GM12878 (cell line): ENCODE results near the gene HIVEP3. TPM values are rescaled to one million over a fixed set of nuclear protein-coding genes. Genes with fewer than 3 reads are reported as not detected.

ENCODE experiments used
- ATAC-seq: fragments of 200-7000 bp; cut with Tn5 transposase; 3 replicates; pipeline ENCODE4 v1.9.1; 2020; ENCODE audit warnings: mild to moderate bottlenecking, moderate library complexity
- BruUV-seq: library from RNA; stranded (reverse); fragments of 400-500 nt; replicated peaks from 2 replicates; lab custom pipeline; 2021; lab: Mats Ljungman, UMichigan
- CTCF ChIA-PET: fragments of 300-600 bp; sonication (Branson Sonifier 250); formaldehyde crosslinking; extraction: SDS; loops from one replicate; lab custom pipeline; 2021; ENCODE audit warnings: inconsistent platforms; lab: Yijun Ruan, JAX
- POLR2A ChIA-PET: fragments of 350-600 bp; formaldehyde crosslinking; extraction: SDS; loops from one replicate; lab custom pipeline; 2021; ENCODE audit warnings: inconsistent platforms; lab: Charles Lee
- RAD21 ChIA-PET: fragments of 300-600 bp; sonication (Branson Sonifier 250); formaldehyde crosslinking; loops from one replicate; lab custom pipeline; 2023; ENCODE audit warnings: antibody characterized with exemption; ENCODE audit not compliant: unreplicated experiment; lab: Charles Lee
- SMC1A ChIA-PET: fragments of 300-600 bp; sonication (Branson Sonifier 250); formaldehyde crosslinking; loops from one replicate; lab custom pipeline; 2023; ENCODE audit not compliant: unreplicated experiment, uncharacterized antibody; lab: Charles Lee
- DNase-seq: peaks from one replicate; pipeline ENCODE4 v3.0.0-alpha.2; 2011; ENCODE audit warnings: low read depth, low spot score
- FAIRE-seq: peaks from 3 replicates; lab custom pipeline; 2011; peaks lifted over from hg19 to GRCh38; lab: Jason Lieb, UNC
- H2AFZ ChIP-seq: 2 replicates; pipeline ENCODE4 v1.6.0; 2011; ENCODE audit warnings: low read depth, low read length, control low read depth; ENCODE audit not compliant: control insufficient read depth
- H3K27ac ChIP-seq: 2 replicates; pipeline ENCODE4 v1.5.1; 2011; ENCODE audit warnings: control low read depth; ENCODE audit not compliant: control insufficient read depth, insufficient read depth
- H3K27me3 ChIP-seq, 2 experiments: replicated peaks in 1 of 2; 2 replicates each; pipeline versions ENCODE4 v1.6.0 to v1.6.1; 2011; ENCODE audit warnings: low read length in 1 of 2; ENCODE audit not compliant: control insufficient read depth in 2 of 2, insufficient read depth in 2 of 2
- H3K36me3 ChIP-seq, 2 experiments: 2 replicates each; pipeline ENCODE4 v1.5.1; 2011; ENCODE audit warnings: low read length in 1 of 2; ENCODE audit not compliant: control insufficient read depth in 2 of 2, insufficient read depth in 2 of 2
- H3K4me1 ChIP-seq: 2 replicates; pipeline ENCODE4 v1.6.1; 2011; ENCODE audit warnings: mild to moderate bottlenecking, low read length, moderate library complexity, mixed read lengths; ENCODE audit not compliant: control insufficient read depth, insufficient read depth
- H3K4me2 ChIP-seq: 2 replicates; pipeline ENCODE4 v1.6.0; 2011; ENCODE audit warnings: control low read depth; ENCODE audit not compliant: control insufficient read depth, insufficient read depth
- H3K4me3 ChIP-seq: fragments of 200-600 bp; sonication (generic); 2 replicates; pipeline ENCODE4 v1.5.1; 2016
- H3K79me2 ChIP-seq: 2 replicates; pipeline ENCODE4 v1.6.0; 2011; ENCODE audit warnings: low read length; ENCODE audit not compliant: control insufficient read depth, insufficient read depth
- H3K9ac ChIP-seq: 2 replicates; pipeline ENCODE4 v1.8.0; 2011; ENCODE audit warnings: low read length, control low read depth, mixed read lengths; ENCODE audit not compliant: control insufficient read depth, insufficient read depth
- H3K9me3 ChIP-seq: replicated peaks from 3 replicates; pipeline ENCODE4 v1.5.1; 2011; ENCODE audit warnings: mild to moderate bottlenecking, low read length; ENCODE audit not compliant: control insufficient read depth, insufficient read depth
- H4K20me1 ChIP-seq: 2 replicates; pipeline ENCODE4 v1.6.0; 2011; ENCODE audit not compliant: control insufficient read depth, insufficient read depth
- CUX1 ChIP-seq: IDR thresholded peaks from 2 replicates; pipeline ENCODE4 v1.6.1; 2012; ENCODE audit warnings: improper control_type of control experiment, low read depth, low read length; ENCODE audit not compliant: insufficient replicate concordance
- FOXM1 ChIP-seq: IDR thresholded peaks from 2 replicates; pipeline ENCODE4 v1.6.1; 2012; ENCODE audit warnings: low read depth, mild to moderate bottlenecking, inconsistent platforms, low read length, moderate library complexity
- MTA3 ChIP-seq: IDR thresholded peaks from 2 replicates; pipeline ENCODE4 v1.6.1; 2012; ENCODE audit warnings: low read length, inconsistent platforms, borderline replicate concordance
- PAX5 ChIP-seq: IDR thresholded peaks from 2 replicates; pipeline ENCODE4 v1.6.1; 2011; ENCODE audit warnings: low read depth, low read length, borderline replicate concordance
- SMAD5 ChIP-seq: IDR thresholded peaks from 2 replicates; pipeline ENCODE4 v1.6.1; 2016; ENCODE audit warnings: antibody characterized with exemption, low read depth
- SMARCA5 ChIP-seq: fragments of 450-650 bp; IDR thresholded peaks from 2 replicates; pipeline ENCODE4 v1.6.1; 2017; ENCODE audit warnings: mild to moderate bottlenecking
- WGBS: methylation state at CpG from one replicate; pipeline ENCODE4 v1.1.6; 2016; ENCODE audit warnings: low lambda C conversion rate; ENCODE audit not compliant: insufficient replicate concordance, insufficient coverage; ENCODE audit errors: missing lambda C conversion rate; 5-methylcytosine and 5-hydroxymethylcytosine counted together
- in situ Hi-C: fragments of 300-500 bp; cut with MboI; formaldehyde crosslinking; loops from 9 replicates; pipeline ENCODE4 v1.14.3; 2018; ENCODE audit warnings: mixed read lengths
- intact Hi-C: fragments of 100-400 bp; cut with micrococcal nuclease; formaldehyde crosslinking; loops from one replicate; pipeline ENCODE4 v1.14.2; 2022; ENCODE audit not compliant: unreplicated experiment
- polyA plus RNA-seq, 11 experiments: library from polyadenylated mRNA; depleted of rRNA in 4 of 11; unstranded in 6 of 11; stranded (reverse) in 5 of 11; fragments of >200 nt; fragmentation: Nextera tagmentation in 4 of 11; fragmentation: Illumina TruSeq in 1 of 11; extraction: Ambion mirVana in 4 of 11; extraction: Trizol in 1 of 11; gene quantifications; 1 replicate in 1 of 11; 2 replicates in 10 of 11; pipeline versions ENCODE4 v1.2.1 to v1.2.3, GENCODE V29; 2011 to 2016; ENCODE audit warnings: inconsistent platforms in 2 of 11, missing spikeins in 2 of 11, low read depth in 1 of 11
- total RNA-seq, 4 experiments: library from RNA; depleted of rRNA in 3 of 4; stranded (reverse); fragments of >200 nt in 3 of 4; fragmentation: Illumina TruSeq in 1 of 4; extraction: Trizol in 1 of 4; gene quantifications; 2 replicates each; pipeline versions ENCODE4 v1.2.1 to v1.2.3, GENCODE V29; 2013 to 2021

HIVEP3 gene
- total and polyA plus RNA-seq, 10 of the 15 experiments (the other 5 are each of a cell fraction or from before 2014, with no cell fraction given): 1.8 to 13.6 (median 3.8) TPM

GRCh38 chr1:41537251-41537650 lies 381.5 kb downstream of the HIVEP3 start (continued):
- TF ChIP-seq PAX5: no peak
- no peak for TF ChIP-seq SMAD5
- TF ChIP-seq, all 136 proteins: peak for 0

GRCh38 chr1:41536361-41536802 lies 382.3 kb downstream of the HIVEP3 start:
- RAD21 ChIA-PET: no interaction called here
- DNase-seq (no peak), FAIRE-seq (no peak)
- WGBS: 70% methylated on average over 4 of the region's 4 CpGs
- Histone ChIP-seq H3K27me3 (no peaks in the 10 kb centered on the region), H3K36me3 (no peaks in the 10 kb centered on the region), H3K79me2 (no peaks in the 10 kb centered on the region), H2AFZ (no peak overlapping the region), H3K4me2 (no peak overlapping the region), H3K9ac (no peak overlapping the region), H3K4me1 (peaks cover 2% of the 10 kb centered on the region; the same call in 1 of the 2 replicates), H3K27ac (no peak overlapping the region)
- in situ Hi-C loops: no loop called here
- intact Hi-C loops: no loop called here
- no TSS peak for BruUV-seq
- SMC1A ChIA-PET: interaction anchor here (0.9 kb wide), 1 partner anchor 37 kb away, joined by 3 read pairs; no protein-coding TSS in a partner anchor
- TF ChIP-seq CUX1 (no peak), FOXM1 (no peak), MTA3 (no peak), SMARCA5 (no peak)
- TF ChIP-seq, all 136 proteins: peak for 0
- ChIA-PET POLR2A (no interaction called here), CTCF (interaction anchor here (1.4 kb wide), 1 partner anchor 22 kb away, joined by 3 read pairs; no protein-coding TSS in a partner anchor)
- H3K9me3 ChIP-seq: no peaks in the 10 kb centered on the region
- no peaks in the 10 kb centered on the region for H4K20me1 ChIP-seq
- ATAC-seq: no peak
- H3K4me3 ChIP-seq: no peak overlapping the region
